ENCODE results near the gene DCC. TPM values are rescaled to one million over a fixed set of nuclear protein-coding genes. Genes with fewer than 3 reads are reported as not detected.

DCC gene
- total RNA-seq, 1 experiment from 2014 or later, result not detected

DNA sequence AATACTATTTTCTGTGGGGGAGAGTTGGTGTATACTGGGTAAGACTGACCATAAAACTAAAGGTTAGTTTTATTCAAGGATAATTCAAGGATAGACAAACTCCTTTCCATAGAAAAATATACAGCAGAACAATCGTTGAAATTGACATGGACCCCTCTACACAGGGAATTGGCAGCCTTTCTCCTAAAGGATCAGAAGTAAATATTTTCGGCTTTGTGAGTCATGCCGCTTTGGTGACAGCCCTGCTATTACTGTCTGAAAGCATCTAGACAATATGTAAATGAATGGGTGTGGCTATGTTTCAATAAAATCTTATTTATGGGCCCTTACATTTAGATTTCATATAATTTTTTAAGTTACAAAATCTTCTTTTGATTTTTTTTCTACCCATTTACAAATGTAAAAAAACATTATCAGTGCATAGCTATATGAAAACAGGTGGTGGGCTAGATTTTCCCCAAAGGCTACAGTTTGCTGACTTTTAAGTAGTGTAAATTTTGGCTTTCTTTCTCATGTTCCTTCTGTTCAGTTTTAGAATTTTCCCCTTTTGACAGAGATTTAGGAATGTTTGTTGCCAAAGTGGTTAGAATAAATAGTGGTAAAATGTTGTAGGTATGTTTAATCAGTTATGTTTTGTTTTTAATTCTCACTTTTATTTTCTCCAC lies 270.6 kb downstream of the DCC start:
- Histone ChIP-seq H3K4me1 (ENCODE audit: control insufficient read depth in 1 of 2, insufficient read depth in 2 of 2, low read length in 2 of 2) (no peaks in the 10 kb centered on the region), H3K4me2 (ENCODE audit: low read length) (no peak overlapping the region), H3K9me3 (ENCODE audit: control insufficient read depth in 1 of 2, insufficient read depth in 1 of 2, low read depth in 1 of 2, low read length in 2 of 2) (peaks cover 8 to 9% of the 10 kb centered on the region in 2 experiments; a peak in 2 of 4 replicates), H3K36me3 (ENCODE audit: control insufficient read depth in 1 of 2, insufficient read depth in 2 of 2, low read length in 2 of 2) (no peaks in the 10 kb centered on the region), H4K20me1 (ENCODE audit: insufficient read depth) (no peaks in the 10 kb centered on the region), H3K27me3 (ENCODE audit: insufficient read depth, low read length) (no peaks in the 10 kb centered on the region), H3K9me2 (ENCODE audit: insufficient read depth) (no peaks in the 10 kb centered on the region), H3K9ac (ENCODE audit: low read length) (no peak overlapping the region), H2AFZ (ENCODE audit: low read depth, low read length, poor library complexity, severe bottlenecking) (no peak overlapping the region), H3K4me3 (replicated peaks in 1 of 2; ENCODE audit: low read depth in 1 of 2, low read length in 2 of 2) (no peak overlapping the region), H3K27ac (ENCODE audit: low read depth, low read length) (no peak overlapping the region), H3K79me2 (ENCODE audit: insufficient read depth, low read length) (no peaks in the 10 kb centered on the region)
- RAD21 ChIA-PET (ENCODE audit: low non-redundant PET in 1 of 2, low total read pairs in 2 of 2, uncharacterized antibody in 2 of 2, unreplicated experiment in 2 of 2), result no interaction called here
- POLR2A ChIA-PET, result no interaction called here
- DNase-seq (ENCODE audit: low read depth, low spot score), result no peak
- no peak for ATAC-seq
- CTCF ChIA-PET, result no interaction called here
- no peak for TF ChIP-seq ELF1 (IDR thresholded peaks at IDR 0.05; ENCODE audit: borderline replicate concordance, low read depth)
- no peak for TF ChIP-seq TCF7L2 (IDR thresholded peaks at IDR 0.05; ENCODE audit: borderline replicate concordance, extremely low read depth, insufficient read depth, insufficient read length)
- no peak for TF ChIP-seq FOSL1 (IDR thresholded peaks at IDR 0.05; ENCODE audit: low read depth)
- no TSS peak for BruUV-seq (replicated peaks)
- intact Hi-C loops (cut with micrococcal nuclease), result loop anchor here (10.0 kb wide), 1 partner anchor 56 kb away; no protein-coding TSS in a partner anchor

DNA sequence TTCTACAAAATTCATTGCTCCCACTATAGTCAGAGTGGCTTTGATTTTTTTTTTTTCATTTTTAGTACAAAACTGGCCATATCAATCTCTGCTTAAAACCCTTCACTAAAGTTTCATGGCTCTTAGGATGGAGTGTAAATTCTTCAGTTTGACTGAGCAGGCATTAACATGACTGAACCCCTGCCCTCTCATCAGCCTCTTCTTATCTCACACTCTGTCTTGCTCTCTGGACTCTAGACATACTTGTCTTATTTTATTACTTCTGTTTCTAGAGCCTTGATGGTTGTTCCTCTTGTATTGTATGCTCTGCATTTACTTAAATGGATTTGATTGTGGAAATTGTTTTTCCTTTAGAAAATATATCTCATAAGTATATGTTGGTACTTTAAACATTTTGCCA lies 272.4 kb downstream of the DCC start:
- ATAC-seq, result no peak
- BruUV-seq (replicated peaks), result no TSS peak
- no peak overlapping the region for H3K27ac ChIP-seq (ENCODE audit: low read depth, low read length)
- ChIA-PET CTCF (no interaction called here), RAD21 (ENCODE audit: low non-redundant PET in 1 of 2, low total read pairs in 2 of 2, uncharacterized antibody in 2 of 2, unreplicated experiment in 2 of 2) (no interaction called here), POLR2A (no interaction called here)
- H3K4me2 ChIP-seq (ENCODE audit: low read length), result no peak overlapping the region
- no peaks in the 10 kb centered on the region for H3K27me3 ChIP-seq (ENCODE audit: insufficient read depth, low read length)
- H3K4me3 ChIP-seq (replicated peaks in 1 of 2; ENCODE audit: low read depth in 1 of 2, low read length in 2 of 2), result no peak overlapping the region
- H3K79me2 ChIP-seq (ENCODE audit: insufficient read depth, low read length), result no peaks in the 10 kb centered on the region
- H3K4me1 ChIP-seq (ENCODE audit: control insufficient read depth in 1 of 2, insufficient read depth in 2 of 2, low read length in 2 of 2), result no peaks in the 10 kb centered on the region
- H3K9ac ChIP-seq (ENCODE audit: low read length), result no peak overlapping the region
- peaks cover 8 to 14% of the 10 kb centered on the region in 2 experiments; a peak in 2 of 4 replicates for H3K9me3 ChIP-seq (ENCODE audit: control insufficient read depth in 1 of 2, insufficient read depth in 1 of 2, low read depth in 1 of 2, low read length in 2 of 2)
- TF ChIP-seq, protein P1, sequence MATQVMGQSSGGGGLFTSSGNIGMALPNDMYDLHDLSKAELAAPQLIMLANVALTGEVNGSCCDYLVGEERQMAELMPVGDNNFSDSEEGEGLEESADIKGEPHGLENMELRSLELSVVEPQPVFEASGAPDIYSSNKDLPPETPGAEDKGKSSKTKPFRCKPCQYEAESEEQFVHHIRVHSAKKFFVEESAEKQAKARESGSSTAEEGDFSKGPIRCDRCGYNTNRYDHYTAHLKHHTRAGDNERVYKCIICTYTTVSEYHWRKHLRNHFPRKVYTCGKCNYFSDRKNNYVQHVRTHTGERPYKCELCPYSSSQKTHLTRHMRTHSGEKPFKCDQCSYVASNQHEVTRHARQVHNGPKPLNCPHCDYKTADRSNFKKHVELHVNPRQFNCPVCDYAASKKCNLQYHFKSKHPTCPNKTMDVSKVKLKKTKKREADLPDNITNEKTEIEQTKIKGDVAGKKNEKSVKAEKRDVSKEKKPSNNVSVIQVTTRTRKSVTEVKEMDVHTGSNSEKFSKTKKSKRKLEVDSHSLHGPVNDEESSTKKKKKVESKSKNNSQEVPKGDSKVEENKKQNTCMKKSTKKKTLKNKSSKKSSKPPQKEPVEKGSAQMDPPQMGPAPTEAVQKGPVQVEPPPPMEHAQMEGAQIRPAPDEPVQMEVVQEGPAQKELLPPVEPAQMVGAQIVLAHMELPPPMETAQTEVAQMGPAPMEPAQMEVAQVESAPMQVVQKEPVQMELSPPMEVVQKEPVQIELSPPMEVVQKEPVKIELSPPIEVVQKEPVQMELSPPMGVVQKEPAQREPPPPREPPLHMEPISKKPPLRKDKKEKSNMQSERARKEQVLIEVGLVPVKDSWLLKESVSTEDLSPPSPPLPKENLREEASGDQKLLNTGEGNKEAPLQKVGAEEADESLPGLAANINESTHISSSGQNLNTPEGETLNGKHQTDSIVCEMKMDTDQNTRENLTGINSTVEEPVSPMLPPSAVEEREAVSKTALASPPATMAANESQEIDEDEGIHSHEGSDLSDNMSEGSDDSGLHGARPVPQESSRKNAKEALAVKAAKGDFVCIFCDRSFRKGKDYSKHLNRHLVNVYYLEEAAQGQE (IDR thresholded peaks at IDR 0.05; ENCODE audit: low read depth), result no peak
- TF ChIP-seq POLR2A (IDR thresholded peaks at IDR 0.05; ENCODE audit: borderline replicate concordance, extremely low read depth, insufficient read depth, insufficient read length), result no peak
- TF ChIP-seq SP1 (IDR thresholded peaks at IDR 0.05; ENCODE audit: low read depth), result no peak
- TF ChIP-seq POLR2AphosphoS5 (IDR thresholded peaks at IDR 0.05; ENCODE audit: low read depth, low read length), result no peak
- TF ChIP-seq RAD21 (IDR thresholded peaks at IDR 0.05; ENCODE audit: low read depth), result no peak
- TF ChIP-seq EZH2 (IDR thresholded peaks at IDR 0.05), result no peak
- TF ChIP-seq ELF1 (IDR thresholded peaks at IDR 0.05; ENCODE audit: borderline replicate concordance, low read depth), result no peak
- DNase-seq (ENCODE audit: low read depth, low spot score), result no peak
- no peaks in the 10 kb centered on the region for H3K36me3 ChIP-seq (ENCODE audit: control insufficient read depth in 1 of 2, insufficient read depth in 2 of 2, low read length in 2 of 2)
- no peaks in the 10 kb centered on the region for H3K9me2 ChIP-seq (ENCODE audit: insufficient read depth)
- no peaks in the 10 kb centered on the region for H4K20me1 ChIP-seq (ENCODE audit: insufficient read depth)
- intact Hi-C loops (cut with micrococcal nuclease), result loop anchor here (10.0 kb wide), 1 partner anchor 58 kb away; no protein-coding TSS in a partner anchor
- no peak overlapping the region for H2AFZ ChIP-seq (ENCODE audit: low read depth, low read length, poor library complexity, severe bottlenecking)

Measured in HCT116 (cell line).